ENCODE measurements around the gene EPN1. TPM values are rescaled to one million over a fixed set of nuclear protein-coding genes. Genes with fewer than 3 reads are reported as not detected.

EPN1 gene
- total and polyA plus RNA-seq, 4 donors = 66.8 to 87.8 (median 71.6) TPM

- H3K36me3 ChIP-seq (ENCODE audit: control insufficient read depth in 1 of 2, insufficient read depth in 2 of 2, low read length in 1 of 2) = peaks cover 5 to 23% of the 10 kb centered on the region in 2 donors
- no peak overlapping the region for H3K27ac ChIP-seq (ENCODE audit: low read depth in 1 of 2, low read length in 2 of 2)
- 90 to 94% methylated on average over 19 of the region's 19 CpGs for WGBS, 2 donors
- DNase-seq = peak in 1 of 2 donors; percentile 75
- no peak overlapping the region for H3K4me3 ChIP-seq (ENCODE audit: low read length in 2 of 2)
- intact Hi-C loops (cut with DNase I) = no loop called here
- no peaks in the 10 kb centered on the region for H3K4me1 ChIP-seq (ENCODE audit: control insufficient read depth in 1 of 2, insufficient read depth in 2 of 2, low read length in 2 of 2)
- H3K9me3 ChIP-seq (ENCODE audit: control insufficient read depth, low read length) = no peaks in the 10 kb centered on the region
- H3K27me3 ChIP-seq (ENCODE audit: control insufficient read depth in 1 of 2, insufficient read depth in 2 of 2, low read length in 1 of 2) = no peaks in the 10 kb centered on the region
- ATAC-seq (ENCODE audit: low FRiP score) = no peak
Measured at GRCh38 chr19:55692681-55693081, 17.7 kb downstream of the EPN1 start.

DNA sequence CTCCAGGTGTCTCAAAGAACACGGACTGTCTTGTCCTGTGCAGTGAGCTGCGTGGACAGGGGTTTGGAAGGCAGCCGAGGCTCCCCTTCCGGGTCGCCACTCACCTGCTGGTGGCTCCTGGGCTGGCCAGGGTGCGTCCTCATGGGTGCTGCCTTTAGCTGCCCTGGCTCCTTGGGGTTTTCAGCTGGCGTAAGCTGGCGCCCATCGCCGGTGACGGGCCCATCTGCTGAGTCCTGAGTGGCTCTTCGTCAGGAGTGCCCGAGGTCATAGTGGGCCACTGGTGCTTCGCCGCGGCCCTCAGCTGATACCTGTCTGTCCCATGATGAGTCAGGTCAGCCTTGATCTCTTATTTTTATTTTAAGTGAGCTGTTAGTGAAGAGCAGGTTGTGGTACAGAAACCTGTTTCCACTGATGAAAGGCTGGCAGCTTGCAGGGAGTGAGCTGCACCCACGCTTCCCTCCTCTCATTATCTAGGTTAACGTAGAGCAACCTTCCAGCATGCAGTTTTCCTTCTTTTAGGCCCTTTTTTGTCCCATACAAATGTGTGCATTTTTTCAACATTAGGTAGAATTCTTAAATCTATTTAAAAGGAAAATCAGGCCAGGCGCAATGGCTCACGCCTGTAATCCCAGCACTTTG lies 18.4 kb downstream of the EPN1 start:
- H3K36me3 ChIP-seq (ENCODE audit: control insufficient read depth in 1 of 2, insufficient read depth in 2 of 2, low read length in 1 of 2) = peaks cover 5 to 23% of the 10 kb centered on the region in 2 donors
- 92 to 95% methylated on average over 20 of the region's 20 CpGs for WGBS, 2 donors
- no peak overlapping the region for H3K4me3 ChIP-seq (ENCODE audit: low read length in 2 of 2)
- no peak overlapping the region for H3K27ac ChIP-seq (ENCODE audit: low read depth in 1 of 2, low read length in 2 of 2)
- H3K9me3 ChIP-seq (ENCODE audit: control insufficient read depth, low read length) = no peaks in the 10 kb centered on the region
- no peaks in the 10 kb centered on the region for H3K4me1 ChIP-seq (ENCODE audit: control insufficient read depth in 1 of 2, insufficient read depth in 2 of 2, low read length in 2 of 2)
- ATAC-seq (ENCODE audit: low FRiP score) (no peak), DNase-seq (peak in 1 of 2 donors; percentile 69)
- intact Hi-C loops (cut with DNase I) = no loop called here
- no peaks in the 10 kb centered on the region for H3K27me3 ChIP-seq (ENCODE audit: control insufficient read depth in 1 of 2, insufficient read depth in 2 of 2, low read length in 1 of 2)

DNA sequence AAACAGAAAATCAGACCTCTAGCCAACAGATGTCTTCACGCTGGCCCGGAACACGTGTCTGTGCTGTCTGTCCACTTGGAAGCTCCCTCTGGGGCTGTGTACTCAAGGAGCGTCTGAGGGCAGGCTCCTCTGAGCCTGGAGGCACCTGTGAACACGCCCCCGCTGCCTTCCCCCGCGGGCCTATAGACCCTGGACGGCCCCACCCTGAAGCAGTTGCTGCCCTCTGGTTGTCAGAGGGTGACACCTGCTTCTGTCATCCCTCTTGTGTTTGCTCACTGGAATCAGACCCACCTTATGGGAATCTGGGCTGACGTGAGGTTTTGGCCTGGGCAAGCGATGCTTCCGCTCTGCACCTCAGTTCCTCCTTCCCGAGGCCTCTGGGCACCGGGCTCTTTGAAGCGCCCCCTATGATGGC lies 19.2 kb downstream of the EPN1 start:
- Histone ChIP-seq H3K27me3 (ENCODE audit: control insufficient read depth in 1 of 2, insufficient read depth in 2 of 2, low read length in 1 of 2) (no peaks in the 10 kb centered on the region), H3K36me3 (ENCODE audit: control insufficient read depth in 1 of 2, insufficient read depth in 2 of 2, low read length in 1 of 2) (peaks cover 5 to 19% of the 10 kb centered on the region in 2 donors), H3K9me3 (ENCODE audit: control insufficient read depth, low read length) (no peaks in the 10 kb centered on the region), H3K27ac (ENCODE audit: low read depth in 1 of 2, low read length in 2 of 2) (no peak overlapping the region), H3K4me3 (ENCODE audit: low read length in 2 of 2) (no peak overlapping the region), H3K4me1 (ENCODE audit: control insufficient read depth in 1 of 2, insufficient read depth in 2 of 2, low read length in 2 of 2) (no peaks in the 10 kb centered on the region)
- WGBS, 2 donors = 87 to 90% methylated on average over 15 of the region's 15 CpGs
- DNase-seq = peak in 1 of 2 donors; percentile 63
- intact Hi-C loops (cut with DNase I) = no loop called here
- ATAC-seq (ENCODE audit: low FRiP score) = no peak

DNA sequence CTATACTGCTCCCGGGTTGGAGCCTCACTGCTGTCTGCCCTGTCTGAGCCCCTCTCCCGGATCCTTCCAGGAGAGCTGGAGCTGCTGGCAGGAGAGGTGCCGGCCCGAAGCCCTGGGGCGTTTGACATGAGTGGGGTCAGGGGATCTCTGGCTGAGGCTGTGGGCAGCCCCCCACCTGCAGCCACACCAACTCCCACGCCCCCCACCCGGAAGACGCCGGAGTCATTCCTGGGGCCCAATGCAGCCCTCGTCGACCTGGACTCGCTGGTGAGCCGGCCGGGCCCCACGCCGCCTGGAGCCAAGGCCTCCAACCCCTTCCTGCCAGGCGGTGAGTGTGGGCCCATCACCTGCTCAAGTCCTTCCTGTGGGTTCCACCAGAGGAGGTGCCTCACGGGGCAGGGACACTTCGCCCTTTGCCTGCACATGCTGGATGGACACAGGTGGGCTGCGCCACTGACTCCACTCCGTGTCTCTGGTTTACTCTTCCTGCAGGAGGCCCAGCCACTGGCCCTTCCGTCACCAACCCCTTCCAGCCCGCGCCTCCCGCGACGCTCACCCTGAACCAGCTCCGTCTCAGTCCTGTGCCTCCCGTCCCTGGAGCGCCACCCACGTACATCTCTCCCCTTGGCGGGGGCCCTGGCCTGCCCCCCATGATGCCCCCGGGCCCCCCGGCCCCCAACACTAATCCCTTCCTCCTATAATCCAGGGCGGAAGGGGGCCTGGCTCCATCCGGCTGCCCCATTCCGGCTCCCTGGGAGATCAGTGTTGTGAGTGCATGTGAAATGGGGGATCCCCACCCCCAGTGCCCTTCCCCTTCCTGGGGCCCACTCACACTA lies 19.8 kb downstream of the EPN1 start:
- Histone ChIP-seq H3K36me3 (ENCODE audit: control insufficient read depth in 1 of 2, insufficient read depth in 2 of 2, low read length in 1 of 2) (peaks cover 5 to 17% of the 10 kb centered on the region in 2 donors), H3K27me3 (ENCODE audit: control insufficient read depth in 1 of 2, insufficient read depth in 2 of 2, low read length in 1 of 2) (no peaks in the 10 kb centered on the region), H3K4me1 (ENCODE audit: control insufficient read depth in 1 of 2, insufficient read depth in 2 of 2, low read length in 2 of 2) (no peaks in the 10 kb centered on the region), H3K4me3 (ENCODE audit: low read length in 2 of 2) (no peak overlapping the region), H3K27ac (ENCODE audit: low read depth in 1 of 2, low read length in 2 of 2) (no peak overlapping the region), H3K9me3 (ENCODE audit: control insufficient read depth, low read length) (no peaks in the 10 kb centered on the region)
- ATAC-seq (ENCODE audit: low FRiP score) (no peak), DNase-seq (peak in 1 of 2 donors; percentile 64)
- intact Hi-C loops (cut with DNase I) = no loop called here
- WGBS, 2 donors = 89 to 92% methylated on average over 37 of the region's 37 CpGs

DNA sequence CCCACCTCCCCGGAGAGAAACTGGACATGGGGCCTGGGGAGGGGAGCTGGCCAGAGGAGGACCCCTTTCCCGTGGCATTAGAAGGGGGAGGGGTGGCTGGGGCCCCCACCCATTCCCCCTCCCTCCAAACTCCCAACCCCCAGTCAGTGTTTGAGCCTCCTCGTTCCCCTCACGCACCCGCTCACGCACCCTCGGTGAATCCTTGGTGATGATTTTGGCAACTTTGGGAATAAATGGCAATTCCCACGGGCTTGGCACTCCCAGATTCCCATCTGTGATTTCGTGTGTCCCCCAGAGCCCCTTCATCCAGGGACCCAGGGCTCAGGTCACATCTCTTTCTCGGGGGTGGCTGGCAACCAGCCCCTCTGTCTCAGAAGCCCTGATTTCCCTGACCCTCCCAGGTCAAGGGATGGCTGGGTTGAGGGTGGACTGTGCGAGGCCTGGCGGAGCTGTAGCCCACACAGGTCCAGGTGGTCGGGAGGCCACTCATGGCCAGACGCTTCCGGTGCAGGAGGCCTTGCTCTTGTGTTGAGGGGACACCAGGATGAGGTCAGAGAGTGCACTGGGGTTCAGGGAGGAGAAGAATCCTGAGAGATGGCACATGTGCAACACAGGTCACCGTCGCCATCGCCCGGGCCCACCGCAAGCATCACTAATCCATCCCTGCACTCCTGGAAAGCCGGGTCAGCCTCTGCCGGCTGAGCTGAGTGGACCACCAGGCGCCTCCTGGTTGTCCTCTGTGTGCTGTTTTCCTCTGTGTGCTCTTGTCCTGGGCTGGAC lies 20.7 kb downstream of the EPN1 start:
- no peak overlapping the region for H3K4me3 ChIP-seq (ENCODE audit: low read length in 2 of 2)
- H3K36me3 ChIP-seq (ENCODE audit: control insufficient read depth in 1 of 2, insufficient read depth in 2 of 2, low read length in 1 of 2) = peaks cover 5 to 11% of the 10 kb centered on the region in 2 donors
- no peak overlapping the region for H3K27ac ChIP-seq (ENCODE audit: low read depth in 1 of 2, low read length in 2 of 2)
- no peaks in the 10 kb centered on the region for H3K27me3 ChIP-seq (ENCODE audit: control insufficient read depth in 1 of 2, insufficient read depth in 2 of 2, low read length in 1 of 2)
- 88 to 90% methylated on average over 21 to 23 of the region's 23 CpGs for WGBS, 2 donors
- peak in 1 of 2 donors; percentile 58 for DNase-seq
- no peaks in the 10 kb centered on the region for H3K4me1 ChIP-seq (ENCODE audit: control insufficient read depth in 1 of 2, insufficient read depth in 2 of 2, low read length in 2 of 2)
- ATAC-seq (ENCODE audit: low FRiP score) = no peak
- H3K9me3 ChIP-seq (ENCODE audit: control insufficient read depth, low read length) = no peaks in the 10 kb centered on the region
- intact Hi-C loops (cut with DNase I) = no loop called here

DNA sequence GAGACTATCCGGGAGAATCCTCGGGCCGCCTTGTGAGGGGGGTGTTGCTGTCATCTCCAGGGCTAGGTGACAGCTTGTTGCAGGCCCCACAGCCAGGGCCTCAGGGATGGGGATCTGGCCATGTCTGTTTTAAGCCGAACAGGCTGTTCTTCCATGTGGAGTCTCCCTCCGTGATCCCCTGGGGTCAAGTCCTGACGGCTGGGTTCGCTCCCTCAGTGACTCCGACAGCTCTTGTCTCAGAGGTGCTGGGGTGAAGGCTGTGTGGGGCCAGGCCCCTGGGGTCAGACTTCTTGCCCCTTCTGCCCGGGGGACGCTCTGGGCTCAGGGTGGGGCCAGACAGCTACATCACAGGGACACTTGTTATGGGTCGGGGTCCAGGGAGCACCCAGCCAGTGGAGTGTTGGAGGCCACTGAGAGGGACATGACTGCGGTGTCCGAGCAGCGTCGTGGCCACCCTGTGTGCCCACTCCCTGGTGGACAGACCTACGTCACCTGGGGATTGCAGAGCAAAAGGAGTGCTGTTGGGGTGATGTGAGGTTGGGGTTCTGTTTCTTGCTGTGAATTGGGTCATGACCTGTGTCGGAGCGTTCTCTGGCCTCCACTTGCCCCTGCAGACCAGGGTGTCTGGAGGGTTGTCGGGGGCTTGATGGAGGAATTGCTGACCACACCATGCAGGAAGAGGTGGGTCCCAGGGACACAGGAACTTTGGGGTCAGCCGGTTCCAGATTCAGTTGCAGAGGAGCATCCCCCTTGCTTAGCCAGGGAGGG lies 21.5 kb downstream of the EPN1 start:
- Histone ChIP-seq H3K27me3 (ENCODE audit: control insufficient read depth in 1 of 2, insufficient read depth in 2 of 2, low read length in 1 of 2) (no peaks in the 10 kb centered on the region), H3K9me3 (ENCODE audit: control insufficient read depth, low read length) (no peaks in the 10 kb centered on the region), H3K4me1 (ENCODE audit: control insufficient read depth in 1 of 2, insufficient read depth in 2 of 2, low read length in 2 of 2) (no peaks in the 10 kb centered on the region), H3K36me3 (ENCODE audit: control insufficient read depth in 1 of 2, insufficient read depth in 2 of 2, low read length in 1 of 2) (peaks cover 5 to 6% of the 10 kb centered on the region in 2 donors), H3K27ac (ENCODE audit: low read depth in 1 of 2, low read length in 2 of 2) (no peak overlapping the region), H3K4me3 (ENCODE audit: low read length in 2 of 2) (no peak overlapping the region)
- ATAC-seq (ENCODE audit: low FRiP score) = no peak
- 91 to 93% methylated on average over 20 of the region's 20 CpGs for WGBS, 2 donors
- intact Hi-C loops (cut with DNase I) = no loop called here
- peak in 1 of 2 donors; percentile 50 for DNase-seq

GRCh38 chr19:55697069-55697440 lies 22.0 kb downstream of the EPN1 start:
- ATAC-seq (ENCODE audit: low FRiP score) (no peak), DNase-seq (peak in 1 of 2 donors; percentile 47)
- H3K36me3 ChIP-seq (ENCODE audit: control insufficient read depth in 1 of 2, insufficient read depth in 2 of 2, low read length in 1 of 2) = peaks cover 4 to 5% of the 10 kb centered on the region in 2 donors
- no peak overlapping the region for H3K27ac ChIP-seq (ENCODE audit: low read depth in 1 of 2, low read length in 2 of 2)
- intact Hi-C loops (cut with DNase I) = no loop called here
- 89 to 90% methylated on average over 12 of the region's 12 CpGs for WGBS, 2 donors
- H3K9me3 ChIP-seq (ENCODE audit: control insufficient read depth, low read length) = no peaks in the 10 kb centered on the region
- H3K4me1 ChIP-seq (ENCODE audit: control insufficient read depth in 1 of 2, insufficient read depth in 2 of 2, low read length in 2 of 2) = no peaks in the 10 kb centered on the region
- H3K27me3 ChIP-seq (ENCODE audit: control insufficient read depth in 1 of 2, insufficient read depth in 2 of 2, low read length in 1 of 2) = no peaks in the 10 kb centered on the region
- no peak overlapping the region for H3K4me3 ChIP-seq (ENCODE audit: low read length in 2 of 2)

DNA sequence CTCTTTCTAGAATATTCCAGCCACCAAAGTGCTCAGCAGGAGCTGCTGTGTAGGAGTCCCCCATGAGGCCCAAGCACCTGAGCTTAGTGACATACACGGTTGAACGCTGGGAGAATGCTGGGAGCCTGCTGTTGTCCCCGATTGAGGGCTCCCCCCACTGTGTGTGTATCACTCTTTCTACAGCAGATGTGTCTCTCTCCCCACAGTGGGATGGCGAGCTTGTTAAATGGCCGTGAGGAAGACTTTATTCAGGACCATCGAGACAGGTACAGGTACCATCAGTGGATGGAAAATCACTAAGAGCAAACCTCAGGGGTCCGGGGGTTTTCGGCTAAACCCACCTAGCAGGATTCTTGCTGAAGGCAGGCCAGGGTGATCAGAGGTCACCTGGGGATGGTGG lies 22.7 kb downstream of the EPN1 start:
- 92 to 93% methylated on average over 8 of the region's 8 CpGs for WGBS, 2 donors
- no peak for ATAC-seq (ENCODE audit: low FRiP score)
- Histone ChIP-seq H3K4me1 (ENCODE audit: control insufficient read depth in 1 of 2, insufficient read depth in 2 of 2, low read length in 2 of 2) (no peaks in the 10 kb centered on the region), H3K27me3 (ENCODE audit: control insufficient read depth in 1 of 2, insufficient read depth in 2 of 2, low read length in 1 of 2) (no peaks in the 10 kb centered on the region), H3K27ac (ENCODE audit: low read depth in 1 of 2, low read length in 2 of 2) (no peak overlapping the region), H3K4me3 (ENCODE audit: low read length in 2 of 2) (no peak overlapping the region), H3K9me3 (ENCODE audit: control insufficient read depth, low read length) (no peaks in the 10 kb centered on the region), H3K36me3 (ENCODE audit: control insufficient read depth in 1 of 2, insufficient read depth in 2 of 2, low read length in 1 of 2) (peaks cover 4 to 5% of the 10 kb centered on the region in 2 donors)
- DNase-seq = peak in 1 of 2 donors; percentile 45
- intact Hi-C loops (cut with DNase I) = no loop called here
